ENCODE results near the gene LAMB3.

GRCh38 chr1:209689477-209689876 is 37.3 kb upstream of the LAMB3 start:
- TF ChIP-seq, protein P1, sequence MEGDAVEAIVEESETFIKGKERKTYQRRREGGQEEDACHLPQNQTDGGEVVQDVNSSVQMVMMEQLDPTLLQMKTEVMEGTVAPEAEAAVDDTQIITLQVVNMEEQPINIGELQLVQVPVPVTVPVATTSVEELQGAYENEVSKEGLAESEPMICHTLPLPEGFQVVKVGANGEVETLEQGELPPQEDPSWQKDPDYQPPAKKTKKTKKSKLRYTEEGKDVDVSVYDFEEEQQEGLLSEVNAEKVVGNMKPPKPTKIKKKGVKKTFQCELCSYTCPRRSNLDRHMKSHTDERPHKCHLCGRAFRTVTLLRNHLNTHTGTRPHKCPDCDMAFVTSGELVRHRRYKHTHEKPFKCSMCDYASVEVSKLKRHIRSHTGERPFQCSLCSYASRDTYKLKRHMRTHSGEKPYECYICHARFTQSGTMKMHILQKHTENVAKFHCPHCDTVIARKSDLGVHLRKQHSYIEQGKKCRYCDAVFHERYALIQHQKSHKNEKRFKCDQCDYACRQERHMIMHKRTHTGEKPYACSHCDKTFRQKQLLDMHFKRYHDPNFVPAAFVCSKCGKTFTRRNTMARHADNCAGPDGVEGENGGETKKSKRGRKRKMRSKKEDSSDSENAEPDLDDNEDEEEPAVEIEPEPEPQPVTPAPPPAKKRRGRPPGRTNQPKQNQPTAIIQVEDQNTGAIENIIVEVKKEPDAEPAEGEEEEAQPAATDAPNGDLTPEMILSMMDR (IDR thresholded peaks at IDR 0.05), result no peak
- TF ChIP-seq POLR2A (IDR thresholded peaks at IDR 0.05) (no peak), EP300 (IDR thresholded peaks at IDR 0.05) (no peak)
